ENCODE measurements around the gene ERCC1. TPM values are rescaled to one million over a fixed set of nuclear protein-coding genes. Genes with fewer than 3 reads are reported as not detected.

The ERCC1 gene
- total RNA-seq, 3 donors from 2014 or later = 37.7 to 51.2 (median 46.6) TPM

GRCh38 chr19:45451850-45452387 is 28.2 kb upstream of the ERCC1 start:
- Histone ChIP-seq H3K36me3 (ENCODE audit: low read depth) (no peaks in the 10 kb centered on the region), H3K4me1 (ENCODE audit: low read depth) (peaks cover 48% of the 10 kb centered on the region), H3K4me3 (no peak overlapping the region), H3K9me3 (no peaks in the 10 kb centered on the region)
- DNase-seq = no peak
- intact Hi-C loops (cut with DNase I, micrococcal nuclease) = no loop called here
- TF ChIP-seq, protein P1, sequence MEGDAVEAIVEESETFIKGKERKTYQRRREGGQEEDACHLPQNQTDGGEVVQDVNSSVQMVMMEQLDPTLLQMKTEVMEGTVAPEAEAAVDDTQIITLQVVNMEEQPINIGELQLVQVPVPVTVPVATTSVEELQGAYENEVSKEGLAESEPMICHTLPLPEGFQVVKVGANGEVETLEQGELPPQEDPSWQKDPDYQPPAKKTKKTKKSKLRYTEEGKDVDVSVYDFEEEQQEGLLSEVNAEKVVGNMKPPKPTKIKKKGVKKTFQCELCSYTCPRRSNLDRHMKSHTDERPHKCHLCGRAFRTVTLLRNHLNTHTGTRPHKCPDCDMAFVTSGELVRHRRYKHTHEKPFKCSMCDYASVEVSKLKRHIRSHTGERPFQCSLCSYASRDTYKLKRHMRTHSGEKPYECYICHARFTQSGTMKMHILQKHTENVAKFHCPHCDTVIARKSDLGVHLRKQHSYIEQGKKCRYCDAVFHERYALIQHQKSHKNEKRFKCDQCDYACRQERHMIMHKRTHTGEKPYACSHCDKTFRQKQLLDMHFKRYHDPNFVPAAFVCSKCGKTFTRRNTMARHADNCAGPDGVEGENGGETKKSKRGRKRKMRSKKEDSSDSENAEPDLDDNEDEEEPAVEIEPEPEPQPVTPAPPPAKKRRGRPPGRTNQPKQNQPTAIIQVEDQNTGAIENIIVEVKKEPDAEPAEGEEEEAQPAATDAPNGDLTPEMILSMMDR (IDR thresholded peaks at IDR 0.05) = no peak
- ATAC-seq = no peak

GRCh38 chr19:45451131-45451849 is 27.6 kb upstream of the ERCC1 start:
- peak; percentile 1 for ATAC-seq
- intact Hi-C loops (cut with DNase I, micrococcal nuclease) = no loop called here
- peaks cover 53% of the 10 kb centered on the region for H3K4me1 ChIP-seq (ENCODE audit: low read depth)

DNA sequence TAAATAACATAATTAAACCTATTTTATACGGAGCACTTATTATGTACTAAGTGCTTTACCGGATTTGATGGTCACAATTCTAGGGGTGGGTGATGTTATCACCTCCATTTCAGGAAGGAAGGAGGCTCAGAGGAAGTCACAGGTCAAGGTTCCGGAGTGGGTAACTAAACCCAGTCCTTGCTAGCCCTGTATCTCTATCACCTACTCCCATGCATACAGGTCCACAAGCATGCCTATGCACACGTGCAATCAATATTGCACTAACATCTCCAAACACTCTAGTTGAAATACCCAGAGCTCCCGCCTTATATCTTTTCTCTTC is 26.3 kb upstream of the ERCC1 start:
- peaks cover 47% of the 10 kb centered on the region for H3K4me1 ChIP-seq (ENCODE audit: low read depth)
- TF ChIP-seq, protein P1 (IDR thresholded peaks at IDR 0.05) = no peak
- no peaks in the 10 kb centered on the region for H3K9me3 ChIP-seq
- peak overlapping the region; percentile 11 for H3K4me3 ChIP-seq
- H3K36me3 ChIP-seq (ENCODE audit: low read depth) = no peaks in the 10 kb centered on the region
- intact Hi-C loops (cut with DNase I, micrococcal nuclease) = no loop called here
- DNase-seq (no peak), ATAC-seq (peak; percentile 5)

More at GRCh38 chr19:45451131-45451849, 27.6 kb upstream of the ERCC1 start:
- Histone ChIP-seq H3K4me3 (peak overlapping the region; percentile 11), H3K9me3 (no peaks in the 10 kb centered on the region), H3K36me3 (ENCODE audit: low read depth) (no peaks in the 10 kb centered on the region)
- TF ChIP-seq, protein P1 (IDR thresholded peaks at IDR 0.05) = no peak
- DNase-seq = peak in 1 of 3 donors; percentile 54

DNA sequence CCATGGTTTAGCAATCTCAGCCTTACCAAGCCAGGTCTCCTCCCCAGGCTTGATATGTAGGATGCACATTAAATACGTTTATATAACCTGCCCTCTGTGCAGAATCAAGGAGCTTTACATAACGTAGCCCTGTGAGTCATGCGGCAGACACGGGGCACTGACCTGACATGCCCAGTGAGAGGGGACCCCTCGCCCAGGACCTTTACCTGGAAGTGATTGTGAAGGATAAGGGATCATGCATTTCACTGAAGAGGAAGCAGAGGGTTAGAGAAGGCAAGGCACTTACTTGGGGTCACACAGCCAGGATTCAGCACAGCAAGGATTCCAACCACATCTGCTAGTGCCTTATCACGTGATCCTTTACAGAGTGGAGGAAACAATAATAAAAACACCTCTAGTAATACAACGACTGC is 25.2 kb upstream of the ERCC1 start:
- DNase-seq (peak in 1 of 3 donors; percentile 57), ATAC-seq (peak; percentile 39)
- Histone ChIP-seq H3K4me3 (no peak overlapping the region), H3K9me3 (no peaks in the 10 kb centered on the region), H3K36me3 (ENCODE audit: low read depth) (no peaks in the 10 kb centered on the region), H3K4me1 (ENCODE audit: low read depth) (peaks cover 48% of the 10 kb centered on the region)
- intact Hi-C loops (cut with DNase I, micrococcal nuclease) = no loop called here
- TF ChIP-seq, protein P1 (IDR thresholded peaks at IDR 0.05) = no peak

DNA sequence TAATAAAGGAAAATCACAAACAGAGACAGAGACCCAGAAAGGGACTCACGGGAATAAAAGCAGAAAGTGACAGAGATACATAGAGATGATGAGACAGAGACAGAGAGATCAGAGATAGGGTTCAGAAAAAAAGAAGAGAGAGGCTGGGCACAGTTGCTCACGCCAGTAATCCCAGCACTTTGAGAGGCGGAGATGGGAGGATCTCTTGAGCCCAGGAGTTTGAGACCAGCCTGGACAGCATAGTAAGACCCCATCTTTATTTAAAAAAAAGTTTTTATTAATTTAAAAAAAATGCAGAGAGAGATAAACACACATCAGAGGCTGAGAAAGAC is 24.7 kb upstream of the ERCC1 start:
- TF ChIP-seq, protein P1 (IDR thresholded peaks at IDR 0.05) = no peak
- H3K9me3 ChIP-seq = no peaks in the 10 kb centered on the region
- DNase-seq = no peak
- no peak for ATAC-seq
- H3K4me3 ChIP-seq = no peak overlapping the region
- no peaks in the 10 kb centered on the region for H3K36me3 ChIP-seq (ENCODE audit: low read depth)
- intact Hi-C loops (cut with DNase I, micrococcal nuclease) = no loop called here
- H3K4me1 ChIP-seq (ENCODE audit: low read depth) = peaks cover 48% of the 10 kb centered on the region

Measured in mucosa of descending colon (tissue), 3 donors.